ENCODE measurements around the gene ASB15. TPM values are rescaled to one million over a fixed set of nuclear protein-coding genes. Genes with fewer than 3 reads are reported as not detected.
A peak's percentile ranks its signal among the peaks of the same experiment; 100 is the strongest.
"Not testable (repeated sequence)": the region's sequence is repeated elsewhere in the genome, so short reads cannot be mapped to it uniquely, and the experiment has no call there.

ASB15 gene
- 10 to 100 TPM; 18.6 to 53.9 TPM for total RNA-seq

- Histone ChIP-seq H3K4me3 (peak within 1 kb of the TSS; percentile 15 to 34), H3K9me3 (no peaks in the 10 kb centered on the region)
- DNase-seq (ENCODE audit: low spot score): no peak
Observed at GRCh38 chr7:123601530-123601929, at the start of gene ASB15. Gene ASB15, plus strand, starts transcription at chr7:123601821. Its CDS starts 12,682 bp downstream, at chr7:123614503.

GRCh38 chr7:123552134-123552533, 49.5 kb upstream of the ASB15 start:
- not testable (repeated sequence) for H3K27me3 ChIP-seq; H3K9me3 ChIP-seq; DNase-seq (ENCODE audit: low spot score); H3K4me3 ChIP-seq
- peaks cover 0 to 49% of the 10 kb centered on the region in 2 donors for H3K4me1 ChIP-seq
- H3K36me3 ChIP-seq: peaks cover 11% of the 10 kb centered on the region
- H3K27ac ChIP-seq: peak overlapping the region in 1 of 2 donors; percentile 57

More at GRCh38 chr7:123601530-123601929, at the start of gene ASB15:
- TF ChIP-seq, protein P1, sequence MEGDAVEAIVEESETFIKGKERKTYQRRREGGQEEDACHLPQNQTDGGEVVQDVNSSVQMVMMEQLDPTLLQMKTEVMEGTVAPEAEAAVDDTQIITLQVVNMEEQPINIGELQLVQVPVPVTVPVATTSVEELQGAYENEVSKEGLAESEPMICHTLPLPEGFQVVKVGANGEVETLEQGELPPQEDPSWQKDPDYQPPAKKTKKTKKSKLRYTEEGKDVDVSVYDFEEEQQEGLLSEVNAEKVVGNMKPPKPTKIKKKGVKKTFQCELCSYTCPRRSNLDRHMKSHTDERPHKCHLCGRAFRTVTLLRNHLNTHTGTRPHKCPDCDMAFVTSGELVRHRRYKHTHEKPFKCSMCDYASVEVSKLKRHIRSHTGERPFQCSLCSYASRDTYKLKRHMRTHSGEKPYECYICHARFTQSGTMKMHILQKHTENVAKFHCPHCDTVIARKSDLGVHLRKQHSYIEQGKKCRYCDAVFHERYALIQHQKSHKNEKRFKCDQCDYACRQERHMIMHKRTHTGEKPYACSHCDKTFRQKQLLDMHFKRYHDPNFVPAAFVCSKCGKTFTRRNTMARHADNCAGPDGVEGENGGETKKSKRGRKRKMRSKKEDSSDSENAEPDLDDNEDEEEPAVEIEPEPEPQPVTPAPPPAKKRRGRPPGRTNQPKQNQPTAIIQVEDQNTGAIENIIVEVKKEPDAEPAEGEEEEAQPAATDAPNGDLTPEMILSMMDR (IDR thresholded peaks at IDR 0.05): no peak
- H3K36me3 ChIP-seq: no peaks in the 10 kb centered on the region
- peak within 1 kb of the TSS; percentile 71 to 90 for H3K27ac ChIP-seq
- H3K27me3 ChIP-seq: no peaks in the 10 kb centered on the region
- peaks cover 0 to 4% of the 10 kb centered on the region in 2 donors for H3K4me1 ChIP-seq

GRCh38 chr7:123552641-123553040, 49.0 kb upstream of the ASB15 start:
- Histone ChIP-seq H3K27ac (peak overlapping the region; percentile 35 to 57), H3K27me3 (no peaks in the 10 kb centered on the region), H3K4me3 (no peak overlapping the region), H3K36me3 (peaks cover 11% of the 10 kb centered on the region), H3K4me1 (peaks cover 0 to 49% of the 10 kb centered on the region in 2 donors), H3K9me3 (no peaks in the 10 kb centered on the region)
- TF ChIP-seq, protein P1 (IDR thresholded peaks at IDR 0.05): no peak
- DNase-seq (ENCODE audit: low spot score): no peak

- Histone ChIP-seq H3K4me3 (no peak overlapping the region), H3K9me3 (no peaks in the 10 kb centered on the region), H3K27me3 (no peaks in the 10 kb centered on the region), H3K4me1 (peaks cover 0 to 48% of the 10 kb centered on the region in 2 donors), H3K36me3 (peaks cover 11% of the 10 kb centered on the region), H3K27ac (peak overlapping the region; percentile 35 to 57)
- no peak for DNase-seq (ENCODE audit: low spot score)
- TF ChIP-seq, protein P1 (IDR thresholded peaks at IDR 0.05): no peak
Observed at GRCh38 chr7:123553159-123553558, 48.5 kb upstream of the ASB15 start.

DNA sequence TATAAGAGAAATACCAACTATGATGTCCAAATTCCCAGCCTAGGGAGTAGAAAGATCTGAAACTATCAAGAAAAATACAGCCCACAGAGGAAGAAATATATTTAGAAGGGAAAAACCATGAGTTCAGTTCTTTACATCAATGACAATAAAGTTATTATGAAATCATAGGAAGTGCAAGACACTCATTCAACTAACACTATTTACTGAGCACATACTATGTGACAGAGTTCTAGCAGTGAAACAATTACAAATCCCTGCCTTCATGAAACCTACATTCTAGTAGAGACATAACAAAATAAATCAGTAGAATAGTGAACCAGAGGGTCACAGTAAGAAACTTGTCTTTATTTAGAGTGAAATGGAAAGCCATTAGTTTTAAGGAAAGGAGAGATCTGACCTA, 46.1 kb upstream of the ASB15 start:
- Histone ChIP-seq H3K36me3 (no peaks in the 10 kb centered on the region), H3K27ac (peak overlapping the region; percentile 19 to 92), H3K27me3 (no peaks in the 10 kb centered on the region), H3K9me3 (no peaks in the 10 kb centered on the region), H3K4me3 (peak overlapping the region in 1 of 2 donors; percentile 17), H3K4me1 (peaks cover 0 to 41% of the 10 kb centered on the region in 2 donors)
- DNase-seq (ENCODE audit: low spot score): no peak
- TF ChIP-seq, protein P1 (IDR thresholded peaks at IDR 0.05): no peak

DNA sequence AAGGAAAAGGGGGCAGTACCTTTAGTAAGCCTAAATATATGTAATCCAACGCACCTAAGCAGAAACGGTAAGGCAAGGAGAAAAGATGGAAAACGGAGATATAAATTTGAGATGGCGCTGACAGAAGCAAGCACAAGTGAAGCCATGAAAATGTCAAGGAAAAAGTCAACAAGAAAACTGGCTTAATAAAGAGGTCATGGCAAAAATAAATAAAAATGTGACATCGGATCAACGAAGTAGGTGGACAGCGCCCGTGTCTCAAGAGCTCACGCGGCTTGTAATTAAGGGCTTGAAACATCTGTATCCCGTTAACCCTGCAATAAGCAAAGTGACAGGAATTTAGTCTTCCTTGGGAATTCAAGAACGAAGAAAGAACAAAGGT, 44.6 kb upstream of the ASB15 start:
- H3K9me3 ChIP-seq: no peaks in the 10 kb centered on the region
- TF ChIP-seq, protein P1 (IDR thresholded peaks at IDR 0.05): no peak
- H3K4me3 ChIP-seq: peak overlapping the region; percentile 80 to 88
- peaks cover 0 to 41% of the 10 kb centered on the region in 2 donors for H3K4me1 ChIP-seq
- H3K27me3 ChIP-seq: no peaks in the 10 kb centered on the region
- no peaks in the 10 kb centered on the region for H3K36me3 ChIP-seq
- peak overlapping the region; percentile 92 to 93 for H3K27ac ChIP-seq
- no peak for DNase-seq (ENCODE audit: low spot score)

All from right atrium auricular region (tissue), 2 donors.